Astrocyte (in vitro differentiated cells and primary cell): Measurements from ENCODE around the gene TIMM13. TPM values are rescaled to one million over a fixed set of nuclear protein-coding genes. Genes with fewer than 3 reads are reported as not detected.

ENCODE experiments used
- DNase-seq: peaks from one replicate; pipeline ENCODE4 v3.0.0-alpha.2; 2010; ENCODE audit warnings: low read depth
- FAIRE-seq: peaks from 2 replicates; lab custom pipeline; 2011; peaks lifted over from hg19 to GRCh38; lab: Jason Lieb, UNC
- H2AFZ ChIP-seq: 2 replicates; pipeline ENCODE4 v1.6.0; 2012; ENCODE audit warnings: low read depth, low read length, inconsistent platforms
- H3K27ac ChIP-seq: 2 replicates; pipeline ENCODE4 v1.5.1; 2011; ENCODE audit warnings: low read depth, low read length, inconsistent platforms
- H3K27me3 ChIP-seq: 2 replicates; pipeline ENCODE4 v1.6.0; 2011; ENCODE audit warnings: low read length, inconsistent platforms; ENCODE audit not compliant: insufficient read depth
- H3K36me3 ChIP-seq: 2 replicates; pipeline ENCODE4 v1.5.1; 2011; ENCODE audit warnings: low read length, inconsistent platforms; ENCODE audit not compliant: insufficient read depth
- H3K4me1 ChIP-seq: 2 replicates; pipeline ENCODE4 v1.5.1; 2011; ENCODE audit warnings: low read length, inconsistent platforms; ENCODE audit not compliant: insufficient read depth
- H3K4me2 ChIP-seq: 2 replicates; pipeline ENCODE4 v1.6.0; 2012; ENCODE audit warnings: low read length, inconsistent platforms
- H3K4me3 ChIP-seq: 2 replicates; pipeline ENCODE4 v1.5.1; 2011; ENCODE audit warnings: low read depth, mild to moderate bottlenecking, low read length, inconsistent platforms; ENCODE audit not compliant: insufficient read depth
- H3K79me2 ChIP-seq: 2 replicates; pipeline ENCODE4 v1.6.0; 2012; ENCODE audit warnings: mild to moderate bottlenecking, low read length, inconsistent platforms; ENCODE audit not compliant: insufficient read depth
- H3K9ac ChIP-seq: 2 replicates; pipeline ENCODE4 v1.6.0; 2012; ENCODE audit warnings: mild to moderate bottlenecking, low read length, inconsistent platforms
- H3K9me3 ChIP-seq: 2 replicates; pipeline ENCODE4 v1.5.1; 2012; ENCODE audit warnings: low read depth, mild to moderate bottlenecking, low read length, inconsistent platforms; ENCODE audit not compliant: insufficient read depth
- H4K20me1 ChIP-seq: 2 replicates; pipeline ENCODE4 v1.6.0; 2012; ENCODE audit warnings: low read length, inconsistent platforms; ENCODE audit not compliant: insufficient read depth
- H3K27ac Mint-ChIP-seq: one replicate; pipeline ENCODE4 v1.8.0; 2021; ENCODE audit warnings: mild to moderate bottlenecking, mixed read lengths; ENCODE audit not compliant: unreplicated experiment
- H3K27me3 Mint-ChIP-seq: one replicate; pipeline ENCODE4 v1.8.0; 2021; ENCODE audit warnings: low read depth, mixed read lengths; ENCODE audit not compliant: unreplicated experiment
- H3K36me3 Mint-ChIP-seq: one replicate; pipeline ENCODE4 v1.8.0; 2021; ENCODE audit warnings: low read depth, mixed read lengths; ENCODE audit not compliant: unreplicated experiment
- H3K4me1 Mint-ChIP-seq: one replicate; pipeline ENCODE4 v1.8.0; 2021; ENCODE audit warnings: low read depth, mixed read lengths; ENCODE audit not compliant: unreplicated experiment
- H3K4me3 Mint-ChIP-seq: one replicate; pipeline ENCODE4 v1.8.0; 2021; ENCODE audit warnings: mild to moderate bottlenecking, moderate library complexity, mixed read lengths; ENCODE audit not compliant: unreplicated experiment
- H3K9me3 Mint-ChIP-seq: one replicate; pipeline ENCODE4 v1.8.0; 2021; ENCODE audit warnings: mild to moderate bottlenecking, mixed read lengths; ENCODE audit not compliant: unreplicated experiment
- EZH2 ChIP-seq: IDR thresholded peaks from 2 replicates; pipeline ENCODE4 v1.6.1; 2012; ENCODE audit warnings: mild to moderate bottlenecking, low read length, inconsistent platforms; ENCODE audit not compliant: insufficient read depth
- total RNA-seq: library from RNA; stranded (reverse); gene quantifications from 2 replicates; pipeline ENCODE4 v1.2.1, GENCODE V29; 2021
- TF ChIP-seq, protein P1 (sequence below): IDR thresholded peaks from 2 replicates; pipeline ENCODE4 v1.5.1; 2011; ENCODE audit warnings: low read depth, mild to moderate bottlenecking, inconsistent platforms, low read length, moderate library complexity; ENCODE audit not compliant: insufficient read depth

Gene TIMM13
- total RNA-seq, 1 donor from 2014 or later: 105 TPM

DNA sequence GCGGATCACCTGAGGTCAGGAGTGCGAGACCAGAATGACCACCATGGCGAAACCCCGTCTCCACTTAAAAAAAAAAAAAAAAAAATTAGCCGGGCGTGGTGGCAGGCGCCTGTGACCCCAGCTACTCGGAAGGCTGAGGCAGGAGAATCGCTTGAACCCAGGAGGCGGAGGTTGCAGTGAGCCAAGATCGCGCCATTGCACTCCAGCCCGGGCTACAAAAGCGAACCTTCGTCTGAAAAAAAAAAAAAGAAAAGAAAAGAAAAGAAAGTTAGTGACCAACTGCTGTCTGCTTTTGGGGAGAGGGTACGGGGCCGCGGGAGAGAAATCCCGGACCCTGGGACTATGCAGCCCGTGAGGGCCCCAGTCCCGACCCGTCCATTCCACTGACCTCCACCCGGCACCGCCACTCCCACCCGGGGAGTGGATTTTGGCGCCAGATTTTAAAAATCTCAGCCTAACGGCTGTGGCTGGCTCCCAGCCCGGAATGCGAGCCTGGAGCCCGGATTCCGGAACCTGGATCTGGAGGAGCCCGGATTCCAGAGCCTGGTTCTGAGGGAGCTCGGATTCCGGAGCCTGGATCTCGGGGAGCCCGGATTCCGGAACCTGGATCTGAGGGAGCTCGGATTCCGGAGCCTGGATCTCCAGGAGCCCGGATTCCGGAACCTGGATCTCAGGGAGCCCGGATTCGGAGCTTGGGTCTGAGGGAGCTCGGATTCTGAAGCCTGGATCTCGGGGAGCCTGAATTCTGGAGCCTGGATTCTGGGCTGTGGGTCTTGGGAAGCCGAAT lies 35.4 kb upstream of the TIMM13 start:
- peak overlapping the region; percentile 62 for H3K4me3 ChIP-seq
- FAIRE-seq (no peak), DNase-seq (peak; percentile 99)
- H3K27me3 ChIP-seq: no peaks in the 10 kb centered on the region
- H4K20me1 ChIP-seq: no peaks in the 10 kb centered on the region
- Mint-ChIP-seq H3K36me3 (no peaks in the 10 kb centered on the region), H3K27me3 (no peaks in the 10 kb centered on the region), H3K4me1 (peaks cover 3% of the 10 kb centered on the region), H3K4me3 (peak overlapping the region; percentile 27), H3K9me3 (no peaks in the 10 kb centered on the region), H3K27ac (no peak overlapping the region)
- H3K27ac ChIP-seq: peak overlapping the region; percentile 59
- H2AFZ ChIP-seq: peak overlapping the region; percentile 92
- TF ChIP-seq EZH2: no peak
- TF ChIP-seq, protein P1, sequence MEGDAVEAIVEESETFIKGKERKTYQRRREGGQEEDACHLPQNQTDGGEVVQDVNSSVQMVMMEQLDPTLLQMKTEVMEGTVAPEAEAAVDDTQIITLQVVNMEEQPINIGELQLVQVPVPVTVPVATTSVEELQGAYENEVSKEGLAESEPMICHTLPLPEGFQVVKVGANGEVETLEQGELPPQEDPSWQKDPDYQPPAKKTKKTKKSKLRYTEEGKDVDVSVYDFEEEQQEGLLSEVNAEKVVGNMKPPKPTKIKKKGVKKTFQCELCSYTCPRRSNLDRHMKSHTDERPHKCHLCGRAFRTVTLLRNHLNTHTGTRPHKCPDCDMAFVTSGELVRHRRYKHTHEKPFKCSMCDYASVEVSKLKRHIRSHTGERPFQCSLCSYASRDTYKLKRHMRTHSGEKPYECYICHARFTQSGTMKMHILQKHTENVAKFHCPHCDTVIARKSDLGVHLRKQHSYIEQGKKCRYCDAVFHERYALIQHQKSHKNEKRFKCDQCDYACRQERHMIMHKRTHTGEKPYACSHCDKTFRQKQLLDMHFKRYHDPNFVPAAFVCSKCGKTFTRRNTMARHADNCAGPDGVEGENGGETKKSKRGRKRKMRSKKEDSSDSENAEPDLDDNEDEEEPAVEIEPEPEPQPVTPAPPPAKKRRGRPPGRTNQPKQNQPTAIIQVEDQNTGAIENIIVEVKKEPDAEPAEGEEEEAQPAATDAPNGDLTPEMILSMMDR: no peak
- peak overlapping the region; percentile 79 for H3K9ac ChIP-seq
- H3K36me3 ChIP-seq: no peaks in the 10 kb centered on the region
- H3K4me2 ChIP-seq: peak overlapping the region; percentile 97
- no peaks in the 10 kb centered on the region for H3K9me3 ChIP-seq
- no peaks in the 10 kb centered on the region for H3K79me2 ChIP-seq
- H3K4me1 ChIP-seq: peaks cover 13% of the 10 kb centered on the region

DNA sequence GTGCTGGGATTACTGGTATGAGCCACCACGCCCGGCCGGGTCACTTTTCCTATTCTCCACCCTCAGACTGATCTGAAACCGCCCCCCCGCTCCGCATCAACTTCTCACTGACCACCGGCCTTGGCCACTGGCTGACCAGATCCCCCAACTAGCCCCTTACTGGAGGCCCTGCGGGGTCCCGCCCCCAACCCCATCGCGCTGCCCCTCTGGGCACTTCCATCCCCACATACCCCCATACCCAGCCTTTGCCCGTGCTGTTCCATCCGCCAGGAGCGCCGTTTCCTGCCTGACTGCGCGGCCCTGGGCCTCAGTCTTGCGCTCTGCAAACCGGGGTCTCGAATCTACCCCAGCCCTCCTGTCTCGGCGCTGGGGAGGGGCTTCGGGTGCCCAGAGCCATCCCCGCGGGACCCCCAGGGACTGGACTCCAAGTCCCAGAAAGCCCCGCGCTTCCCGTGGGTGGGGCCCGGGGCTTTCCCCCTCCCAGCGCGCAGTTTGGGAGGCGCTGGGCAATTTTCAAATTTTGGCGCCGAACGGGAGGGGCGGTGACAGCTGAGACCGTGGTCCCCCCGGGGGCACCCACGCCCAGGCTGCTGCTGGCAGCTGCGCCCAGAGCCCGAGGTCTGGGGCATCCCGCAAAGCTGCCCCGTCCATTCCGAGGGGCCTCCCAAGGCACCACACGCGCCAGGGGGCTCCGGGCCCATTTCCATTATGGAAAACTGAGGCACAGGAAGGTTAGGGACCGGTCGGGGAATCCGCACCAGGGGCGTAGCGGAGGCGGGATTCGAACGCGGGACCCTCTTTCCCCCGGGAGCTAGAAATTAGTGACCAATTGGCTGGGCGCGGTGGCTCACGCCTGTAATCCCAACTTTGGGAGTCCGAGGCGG lies 34.6 kb upstream of the TIMM13 start:
- FAIRE-seq (no peak), DNase-seq (peak; percentile 39)
- Histone ChIP-seq H4K20me1 (no peaks in the 10 kb centered on the region), H2AFZ (peak overlapping the region; percentile 92), H3K9ac (peak overlapping the region; percentile 79), H3K27me3 (no peaks in the 10 kb centered on the region), H3K27ac (peak overlapping the region; percentile 59), H3K4me2 (peak overlapping the region; percentile 97), H3K4me3 (peak overlapping the region; percentile 62), H3K4me1 (peaks cover 13% of the 10 kb centered on the region), H3K9me3 (no peaks in the 10 kb centered on the region), H3K79me2 (peaks cover 7% of the 10 kb centered on the region), H3K36me3 (no peaks in the 10 kb centered on the region)
- no peaks in the 10 kb centered on the region for H3K27me3 Mint-ChIP-seq
- peaks cover 4% of the 10 kb centered on the region for H3K4me1 Mint-ChIP-seq
- peak overlapping the region; percentile 85 for H3K4me3 Mint-ChIP-seq
- TF ChIP-seq, protein P1: no peak
- no peak for TF ChIP-seq EZH2
- peak overlapping the region; percentile 69 for H3K27ac Mint-ChIP-seq
- H3K36me3 Mint-ChIP-seq: no peaks in the 10 kb centered on the region
- no peaks in the 10 kb centered on the region for H3K9me3 Mint-ChIP-seq
